Measurements from ENCODE around the gene OAF.
A peak's percentile ranks its signal among the peaks of the same experiment; 100 is the strongest.

The OAF gene

DNA sequence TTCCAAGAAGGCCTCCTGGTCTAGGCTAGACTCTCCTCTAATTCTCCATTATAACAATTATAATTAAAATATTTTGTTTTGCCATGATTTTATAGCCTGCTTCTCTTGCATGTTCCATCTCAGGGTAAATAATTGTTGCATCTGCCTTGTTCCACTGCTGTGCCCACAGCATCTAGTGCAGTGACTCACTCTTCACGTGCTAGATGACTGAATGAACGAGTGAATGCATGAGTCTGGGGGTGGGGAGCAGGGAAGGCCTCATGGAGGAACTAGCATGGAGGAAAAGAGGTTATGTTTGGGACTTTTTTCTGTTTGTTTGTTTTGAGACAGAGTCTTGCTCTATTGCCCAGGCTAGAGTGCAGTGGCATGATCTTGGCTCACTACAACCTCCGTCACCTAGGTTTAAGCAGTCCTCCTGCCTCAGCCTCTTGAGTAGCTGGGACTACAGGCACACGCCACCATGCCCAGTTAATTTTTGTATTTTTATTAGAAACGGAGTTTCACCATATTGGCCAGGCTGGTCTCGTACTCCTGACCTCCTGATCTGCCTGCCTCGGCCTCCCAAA is 5.2 kb upstream of the OAF start:
- peak; percentile 68 for DNase-seq (ENCODE audit: low spot score)

DNA sequence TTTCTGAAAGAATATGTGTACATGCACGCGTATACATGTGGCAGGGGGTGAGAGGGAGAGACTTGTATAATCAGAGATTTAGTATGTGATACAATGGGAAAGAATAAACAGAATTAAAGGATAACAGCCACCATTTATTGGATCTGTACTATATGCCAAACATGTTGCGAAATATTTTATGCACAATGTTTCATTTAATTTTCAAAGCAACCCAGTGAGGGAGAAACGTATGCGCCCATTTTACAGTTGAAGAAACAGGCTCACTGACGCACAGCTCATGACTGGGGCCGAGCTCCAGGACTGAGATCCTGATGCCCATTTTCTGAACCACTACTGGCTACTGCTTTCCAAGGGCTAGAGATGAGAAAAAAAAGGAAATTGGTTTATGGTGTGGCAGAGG is 3.3 kb upstream of the OAF start:
- DNase-seq (ENCODE audit: low spot score): no peak

DNA sequence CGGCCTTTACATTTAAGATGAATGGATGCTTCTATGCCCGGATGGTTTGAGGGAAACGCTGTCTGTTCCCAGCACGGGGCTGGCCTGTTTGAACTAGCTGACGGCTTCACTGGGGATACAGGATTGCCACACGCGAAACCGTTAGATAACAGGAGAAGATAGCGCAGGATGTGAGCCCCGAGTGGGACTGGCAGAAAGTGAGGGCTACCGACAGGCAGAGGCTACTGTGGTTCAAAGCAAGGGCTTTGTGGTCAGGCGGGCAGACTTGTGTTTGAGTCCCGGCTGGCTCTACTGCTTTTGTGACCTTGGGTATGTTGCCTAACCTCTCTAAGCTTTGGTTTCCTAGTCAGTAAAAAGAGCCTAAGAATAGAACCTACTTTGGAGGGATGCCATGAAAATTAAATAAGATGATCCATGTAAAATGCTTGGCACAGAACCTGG is 2.8 kb upstream of the OAF start:
- no peak for DNase-seq (ENCODE audit: low spot score)

DNA sequence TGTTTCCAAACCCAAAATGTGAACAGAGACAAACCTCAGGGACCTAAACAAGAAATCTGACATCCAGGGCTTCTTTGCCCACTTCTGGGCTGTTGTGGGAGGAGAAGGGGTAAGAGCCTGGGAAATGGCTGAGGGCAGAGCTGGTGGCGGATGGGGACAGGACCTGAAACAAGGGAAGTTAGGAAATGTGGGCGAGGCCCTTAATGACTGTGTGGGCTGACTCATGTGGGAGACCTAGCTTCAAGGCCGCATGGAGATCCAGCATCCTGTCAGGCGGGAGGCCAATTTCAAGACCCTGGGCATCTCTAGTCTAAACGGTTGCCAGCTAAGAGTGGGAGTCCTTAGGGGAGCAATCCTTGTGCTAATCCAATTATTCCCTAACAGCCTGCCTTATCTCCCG is 2.1 kb upstream of the OAF start:
- peak; percentile 67 for DNase-seq (ENCODE audit: low spot score)

DNA sequence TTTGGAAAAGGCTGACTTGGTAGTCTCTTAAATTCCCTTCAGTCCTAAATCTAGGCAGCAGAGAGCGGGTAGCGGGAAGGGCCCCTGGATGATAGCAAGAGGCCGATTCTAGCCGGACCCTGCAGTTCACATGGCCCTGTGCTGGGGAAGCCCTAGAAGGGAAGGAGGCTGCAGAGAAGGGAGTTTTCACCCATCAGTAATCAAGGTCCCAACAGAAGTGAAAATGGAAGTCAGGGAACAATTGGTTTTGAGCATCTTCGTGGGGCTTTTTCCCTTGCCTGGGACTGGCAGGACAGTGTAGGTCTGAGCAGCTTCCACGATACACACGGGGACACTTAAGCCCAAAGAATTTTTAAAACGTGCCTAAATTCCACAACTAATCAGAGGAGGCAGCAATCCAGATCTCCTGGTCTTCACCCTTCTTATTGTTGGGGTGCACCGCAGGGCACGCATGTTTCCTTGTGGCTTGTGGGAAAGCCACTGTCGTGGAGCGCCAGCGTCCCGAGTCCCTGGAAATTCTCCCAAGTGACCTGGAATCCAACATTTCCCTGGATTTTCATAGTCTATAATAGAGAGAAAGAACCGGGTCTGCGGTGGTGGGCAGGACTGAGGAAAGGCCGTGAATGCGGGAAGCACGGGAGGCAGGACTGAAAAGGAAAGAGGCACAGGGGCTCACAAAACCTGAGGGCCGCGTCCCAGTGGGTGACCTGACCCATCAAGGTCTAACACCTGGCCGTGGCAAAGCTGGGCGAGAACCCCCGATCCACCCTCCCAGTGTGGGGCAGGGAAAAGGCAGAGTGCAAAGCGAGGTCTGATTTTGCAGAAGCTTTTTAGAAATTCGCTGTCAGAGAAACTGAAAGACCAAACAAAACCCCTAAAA is 846 bp upstream of the OAF start:
- DNase-seq (ENCODE audit: low spot score): peak; percentile 44

DNA sequence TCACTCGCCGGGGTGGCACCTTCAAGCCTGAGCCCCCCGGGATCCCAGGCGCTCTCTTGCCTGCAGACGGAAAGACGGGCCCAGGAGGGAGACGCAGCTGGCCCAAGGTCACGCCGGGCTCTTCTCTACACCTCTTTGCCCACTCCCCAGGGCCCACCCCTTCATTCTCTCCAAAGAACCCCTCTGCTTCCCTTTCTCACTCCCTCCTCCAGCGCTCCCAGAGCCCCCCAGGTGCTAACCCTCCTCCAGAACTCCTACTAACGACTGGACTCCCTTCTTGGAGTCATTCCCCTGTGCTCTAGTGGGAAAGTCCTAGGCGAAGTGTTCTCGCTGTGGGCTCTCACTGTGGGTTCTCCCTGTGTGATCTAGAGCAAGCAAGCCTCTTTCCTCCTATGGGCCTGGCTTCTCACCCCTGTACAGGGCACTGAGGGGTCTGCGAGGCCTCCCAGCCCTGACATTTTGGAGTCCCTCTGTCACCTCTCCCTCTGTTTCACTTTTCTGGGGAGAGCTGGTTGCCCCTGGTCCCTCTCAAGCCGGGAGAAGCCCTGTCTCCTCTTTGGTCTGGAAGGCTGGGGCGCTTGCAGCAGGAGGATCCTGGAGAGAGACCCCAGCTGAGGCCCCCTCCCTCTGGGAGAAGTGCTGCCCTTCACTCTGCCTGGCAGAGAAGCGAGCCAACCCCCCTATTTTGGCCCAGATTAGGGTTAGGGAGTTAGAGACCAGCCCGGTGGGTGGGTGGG is 858 bp downstream of the OAF start:
- peak; percentile 51 for DNase-seq (ENCODE audit: low spot score)

DNA sequence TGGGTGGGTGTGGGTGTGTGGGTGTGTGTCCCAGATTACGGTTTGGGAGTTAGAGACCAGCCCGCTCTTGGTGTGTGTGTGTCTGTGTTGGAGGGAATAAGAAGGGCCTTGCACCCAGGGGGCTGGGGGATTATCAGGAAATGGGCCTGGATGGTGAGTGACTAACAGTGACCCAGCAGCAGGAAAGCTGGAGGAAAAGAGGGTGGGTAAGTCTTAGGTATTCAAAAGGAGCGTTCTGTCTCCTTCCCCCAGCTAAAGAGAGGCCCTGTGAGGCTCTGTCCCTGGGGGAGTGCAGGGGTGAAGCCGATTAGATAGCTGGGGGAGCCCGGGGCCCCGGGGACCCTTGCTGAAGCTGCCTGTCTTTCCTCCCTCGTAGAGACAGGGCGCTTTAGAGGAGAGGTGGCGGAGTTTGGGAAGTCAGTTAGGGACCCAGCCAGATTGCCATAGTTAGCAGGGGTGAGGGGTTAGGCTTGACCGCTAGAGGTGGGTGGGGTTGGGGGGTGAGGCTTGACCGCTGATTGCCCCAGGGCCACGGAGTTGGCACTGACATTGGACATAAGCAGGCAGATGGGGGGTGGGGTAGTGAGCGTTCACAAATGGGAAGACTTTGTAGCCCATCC is 1.5 kb downstream of the OAF start:
- peak; percentile 42 for DNase-seq (ENCODE audit: low spot score)

DNA sequence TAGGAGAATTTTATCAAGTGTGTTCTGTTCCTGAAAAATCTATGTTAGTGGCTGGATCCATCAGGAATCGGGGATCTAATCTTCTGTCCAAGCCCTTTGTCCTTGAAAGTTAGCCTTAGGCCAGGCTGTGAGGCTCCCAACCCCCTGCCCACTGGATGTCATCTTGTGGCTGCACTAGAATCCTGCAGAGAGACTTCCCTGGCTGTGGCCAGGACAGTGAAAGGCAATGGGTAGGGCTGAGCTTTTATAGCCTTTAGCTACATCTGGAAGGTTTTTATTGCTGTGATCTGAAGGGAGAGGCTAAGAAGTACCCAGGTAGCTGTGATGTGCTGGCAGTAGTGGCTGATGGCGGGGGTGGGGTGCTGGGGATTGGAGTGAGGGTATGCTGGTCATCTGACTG is 2.1 kb downstream of the OAF start:
- peak; percentile 29 for DNase-seq (ENCODE audit: low spot score)

DNA sequence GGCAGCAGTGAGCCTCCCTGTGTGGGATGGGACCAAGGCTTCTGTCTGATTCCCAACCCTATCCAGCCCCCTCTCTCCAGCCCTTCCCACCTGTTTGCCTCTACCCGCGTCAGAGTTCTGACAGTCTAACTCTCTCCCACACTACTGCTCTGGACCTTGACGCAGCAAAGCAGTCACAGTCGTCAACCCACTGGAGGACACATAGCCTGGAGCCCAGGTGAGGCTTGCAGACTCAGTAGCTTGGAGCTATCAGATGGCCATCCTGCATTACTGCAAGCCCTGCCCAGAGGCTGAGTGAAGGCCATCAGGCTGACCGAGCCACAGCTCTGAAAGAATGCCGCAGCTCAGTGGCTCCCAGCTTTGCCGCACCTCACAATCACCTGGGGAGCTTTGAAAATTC is 3.7 kb downstream of the OAF start:
- DNase-seq (ENCODE audit: low spot score): no peak

DNA sequence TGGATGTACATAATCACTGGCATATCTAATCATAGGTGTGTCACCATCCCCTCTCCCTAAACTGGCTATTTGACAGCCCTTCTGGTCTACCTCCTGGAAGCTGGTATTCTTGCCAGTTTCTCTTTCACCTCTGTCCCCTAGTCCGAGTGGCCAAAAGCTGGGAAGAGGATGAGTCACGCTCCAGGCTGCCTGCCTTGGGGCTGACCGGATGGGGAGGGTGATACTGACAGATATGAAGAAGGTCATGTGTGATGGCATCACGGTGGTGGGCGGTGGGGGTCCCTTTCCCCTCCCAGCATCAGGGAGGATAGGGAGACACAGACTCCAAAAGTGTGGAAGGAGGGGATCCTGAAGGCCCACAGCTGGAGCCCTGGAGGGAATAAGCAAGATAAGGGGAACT is 4.8 kb downstream of the OAF start:
- DNase-seq (ENCODE audit: low spot score): peak; percentile 70

DNA sequence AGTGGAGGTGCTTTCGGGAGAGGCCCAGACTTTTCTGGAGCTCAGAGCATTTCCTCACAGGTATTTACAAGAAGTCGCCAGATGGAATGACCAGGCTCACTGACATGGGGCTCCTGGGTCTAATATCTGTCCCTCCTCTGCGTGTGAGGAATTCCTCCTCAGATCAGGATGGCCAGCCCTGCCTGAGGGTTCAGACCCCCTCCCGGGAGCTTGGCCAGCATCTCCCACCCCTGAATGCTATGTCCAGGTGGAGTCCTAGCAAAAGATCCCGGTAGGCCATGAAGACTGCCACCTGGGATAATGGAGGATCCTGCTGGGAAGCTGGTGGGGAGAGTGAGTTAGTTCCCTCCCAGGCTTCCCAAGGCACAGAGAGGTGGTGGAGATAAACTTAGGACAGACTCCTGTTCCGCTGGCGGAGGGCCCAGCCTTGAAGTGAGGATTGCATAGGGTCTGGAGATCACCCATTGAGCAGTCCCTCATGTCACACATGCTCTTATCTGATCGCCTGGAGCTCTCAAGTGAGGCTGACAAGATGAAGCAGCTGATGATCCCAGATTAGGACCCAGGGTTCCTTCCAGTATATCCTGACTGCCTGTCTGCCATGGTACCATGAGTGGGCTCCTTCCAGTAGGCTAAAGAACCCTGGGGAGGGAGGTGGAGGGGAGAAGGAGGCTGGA is 5.7 kb downstream of the OAF start:
- no peak for DNase-seq (ENCODE audit: low spot score)

DNA sequence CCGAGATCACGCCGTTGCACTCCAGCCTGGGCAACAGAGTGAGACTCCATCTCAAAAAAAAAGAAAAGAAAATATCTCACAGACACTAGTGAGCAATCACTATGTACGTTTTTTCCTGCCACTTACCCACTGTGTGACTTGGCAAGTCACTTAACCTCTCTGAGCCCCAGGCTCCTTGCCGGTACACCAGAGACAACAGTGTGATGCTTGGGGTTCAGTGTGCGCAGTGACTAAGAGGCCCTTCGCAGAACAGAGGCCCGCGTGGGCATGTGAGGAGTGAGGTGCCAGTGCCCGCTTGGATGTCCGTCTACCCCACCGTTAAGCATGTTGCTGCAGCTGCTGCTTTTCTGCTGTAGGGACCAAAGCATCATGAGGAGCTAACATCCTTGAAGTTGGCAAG is 6.7 kb downstream of the OAF start:
- no peak for DNase-seq (ENCODE audit: low spot score)

DNA sequence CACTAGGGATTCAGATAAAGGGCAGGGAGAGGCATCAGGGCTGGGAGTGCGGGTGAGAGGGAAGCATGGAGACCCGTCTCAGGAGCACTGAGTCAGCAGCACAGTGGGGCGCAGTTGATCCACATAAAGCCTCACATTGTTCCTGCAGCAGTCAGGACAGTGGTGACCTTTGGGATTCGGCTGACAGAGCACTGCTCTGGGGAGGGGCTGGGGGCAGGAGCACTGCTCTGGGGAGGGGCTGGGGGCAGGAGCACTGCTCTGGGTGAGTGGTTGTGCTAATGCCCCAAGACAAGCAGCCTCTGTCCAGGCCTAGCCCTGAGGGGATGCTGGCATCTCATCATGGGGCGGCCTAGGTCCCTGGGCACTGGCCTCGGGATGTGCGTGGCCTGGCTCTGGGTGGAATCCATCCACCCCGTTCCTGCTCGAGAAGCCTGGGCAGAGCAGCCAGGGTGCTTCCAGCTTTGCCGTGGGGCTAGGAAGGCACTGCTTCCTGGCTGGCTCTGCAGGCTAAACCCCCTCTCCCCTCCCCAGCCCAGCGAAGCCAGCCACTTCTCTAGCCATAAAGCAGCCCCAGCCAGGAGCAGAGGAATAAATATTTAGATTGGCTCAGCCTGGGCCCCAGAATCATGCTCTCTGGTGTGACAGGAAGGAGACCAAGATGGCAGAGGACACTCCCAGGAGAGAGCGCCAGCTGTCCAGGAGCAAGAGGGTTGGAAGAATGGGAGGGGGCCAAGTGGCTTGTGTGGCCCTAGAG is 7.3 kb downstream of the OAF start:
- DNase-seq (ENCODE audit: low spot score): no peak

DNA sequence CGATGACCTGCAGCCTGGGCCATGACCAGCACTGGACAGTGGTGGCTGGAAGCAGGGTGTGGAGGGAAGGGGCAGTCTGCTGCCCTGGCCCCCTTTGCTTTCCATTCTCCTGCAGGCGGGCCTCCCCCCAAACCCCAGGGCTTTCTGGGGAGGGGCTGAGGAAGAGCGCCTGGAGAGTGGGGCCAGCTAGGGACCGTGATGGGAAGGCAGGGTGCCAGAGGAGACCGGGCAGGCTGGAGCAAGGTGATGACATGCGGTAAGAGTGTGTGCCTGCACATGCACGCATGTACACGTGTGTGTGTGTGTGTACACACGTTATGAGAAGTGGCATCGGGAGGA is 7.8 kb downstream of the OAF start:
- DNase-seq (ENCODE audit: low spot score): no peak

DNA sequence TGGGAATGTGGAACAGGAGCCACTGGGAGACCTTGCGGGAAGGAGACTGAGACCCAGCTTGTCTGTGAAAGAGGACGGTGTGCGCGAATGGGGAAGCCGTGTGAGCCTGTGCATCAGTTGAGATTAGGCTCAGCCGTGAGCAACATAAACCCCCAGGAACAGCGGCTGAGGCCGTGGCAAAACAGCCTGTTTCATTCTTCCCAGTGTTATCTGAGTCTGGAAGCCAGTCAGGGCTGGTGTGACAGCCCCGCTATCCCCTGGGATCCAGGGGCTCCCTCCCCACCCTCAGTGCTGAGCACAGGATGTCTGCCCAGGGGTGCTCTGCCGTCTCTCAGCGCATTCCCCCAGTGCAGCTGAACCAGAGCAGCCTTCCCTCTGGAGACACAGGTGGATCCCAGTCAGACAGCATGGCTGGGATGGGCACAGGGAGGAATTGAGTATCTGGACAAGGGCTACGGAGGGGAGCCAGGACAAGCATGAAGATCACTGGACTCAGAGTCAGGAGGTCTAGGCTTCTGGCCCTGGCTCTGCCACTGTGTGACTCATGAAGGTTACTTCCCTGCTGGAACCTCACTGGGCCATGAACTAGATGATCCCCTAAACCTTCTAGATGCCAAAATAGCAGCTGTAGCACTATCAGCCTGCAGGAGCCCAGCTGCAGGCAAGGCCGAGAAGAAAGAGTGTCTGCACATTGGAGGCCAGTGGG is 8.6 kb downstream of the OAF start:
- DNase-seq (ENCODE audit: low spot score): no peak

DNA sequence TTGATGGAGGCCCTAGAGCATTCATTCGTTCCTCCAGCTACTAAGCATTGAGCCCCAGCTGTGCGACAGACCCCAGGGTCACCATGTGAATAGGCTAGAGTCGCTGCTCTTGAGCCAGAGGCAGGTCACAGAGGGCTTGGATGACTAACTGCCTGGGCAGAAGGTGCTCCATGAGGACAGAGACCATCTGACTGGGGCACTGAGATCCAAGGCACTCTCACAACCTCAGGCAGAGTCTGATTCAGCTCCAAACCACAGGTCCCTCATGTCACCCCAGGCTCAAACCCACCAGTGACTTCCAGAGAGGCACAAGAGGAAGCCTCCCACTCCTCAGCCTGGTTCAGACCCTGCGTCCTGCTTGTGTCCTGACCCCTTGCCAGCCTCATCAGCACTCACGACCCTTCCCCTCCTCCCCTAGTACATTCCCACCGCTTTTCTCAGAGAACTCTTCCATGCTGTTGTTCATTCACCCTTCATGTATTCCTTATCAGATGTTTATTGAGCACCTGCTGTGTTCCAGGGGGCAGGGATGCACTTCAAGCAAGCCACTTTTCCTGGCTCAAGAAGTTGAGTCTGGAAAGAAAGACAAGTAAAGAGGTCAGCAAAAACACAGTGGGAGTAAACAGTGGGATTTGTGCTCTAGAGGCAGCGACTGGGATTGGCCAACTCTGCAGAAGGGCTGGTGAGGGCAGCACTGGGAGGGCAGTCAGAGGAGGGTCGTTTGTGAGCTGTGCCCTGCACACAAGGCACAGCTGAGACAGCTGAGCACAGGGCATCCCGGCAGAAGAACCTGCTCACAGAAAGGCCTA is 9.3 kb downstream of the OAF start:
- DNase-seq (ENCODE audit: low spot score): no peak

DNA sequence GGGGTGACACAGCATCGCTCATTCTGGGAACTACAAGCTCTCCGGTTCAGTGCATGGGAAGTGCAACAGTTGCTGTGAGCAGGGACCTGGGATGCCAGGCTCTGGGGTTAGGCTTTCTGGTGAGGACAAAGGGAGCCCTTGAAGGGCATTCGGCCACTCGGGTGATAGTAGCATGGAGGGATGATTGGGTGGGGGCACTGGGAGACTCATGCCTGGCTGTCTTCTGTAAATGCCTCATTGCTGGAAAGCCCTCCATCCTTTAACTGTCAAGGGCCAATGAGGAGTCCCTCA is 9.9 kb downstream of the OAF start:
- no peak for DNase-seq (ENCODE audit: low spot score)

DNA sequence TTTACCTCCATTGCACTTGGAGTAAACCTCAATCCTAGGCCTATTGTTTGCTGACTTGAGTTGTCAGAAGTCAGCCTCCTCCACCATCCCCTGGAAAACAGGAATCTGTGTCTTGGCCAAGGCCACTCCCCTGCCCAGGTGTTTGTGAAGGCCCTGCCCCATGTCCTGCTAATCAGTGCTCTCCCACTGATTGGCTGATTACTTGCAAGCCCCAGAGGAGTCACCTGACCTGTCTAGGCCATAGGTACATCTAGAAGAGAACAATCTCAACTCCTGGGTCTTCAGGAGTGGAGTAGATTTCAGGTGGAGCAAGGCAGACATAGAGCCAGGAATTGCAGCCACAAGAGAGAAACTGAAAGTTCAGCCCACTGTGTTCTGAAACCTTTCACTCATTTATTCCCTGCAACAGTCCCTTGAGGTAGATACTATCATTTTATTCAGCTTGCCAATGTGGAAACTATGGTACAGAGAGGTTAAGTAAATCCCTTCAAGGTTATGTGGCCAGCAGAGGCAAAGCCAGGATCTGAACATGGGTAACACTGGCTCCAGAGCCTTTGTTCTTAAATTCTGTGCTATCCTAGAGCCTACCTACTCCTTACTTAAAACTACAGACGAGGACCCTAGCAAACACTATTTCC is 10.4 kb downstream of the OAF start:
- no peak for DNase-seq (ENCODE audit: low spot score)

DNA sequence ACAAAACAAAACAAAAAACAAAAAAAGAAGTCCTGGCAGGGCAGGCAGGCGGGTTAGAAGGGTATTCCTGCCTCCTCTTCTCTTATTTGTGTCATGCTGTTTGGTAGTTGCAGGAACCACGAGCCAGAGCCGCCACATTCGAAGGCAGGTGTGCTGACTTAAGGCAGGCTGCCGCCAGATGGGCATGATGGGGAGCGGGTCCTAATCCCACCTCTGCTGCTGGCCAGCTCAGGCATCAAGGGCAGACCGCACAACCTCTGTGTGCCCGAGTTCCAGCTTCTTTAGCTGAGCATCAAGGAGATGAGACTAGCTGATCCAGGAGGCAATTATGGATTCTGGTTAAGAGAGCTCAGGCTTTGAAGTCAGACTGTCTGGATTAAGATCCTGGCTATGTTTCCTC is 12.1 kb downstream of the OAF start:
- no peak for DNase-seq (ENCODE audit: low spot score)

DNA sequence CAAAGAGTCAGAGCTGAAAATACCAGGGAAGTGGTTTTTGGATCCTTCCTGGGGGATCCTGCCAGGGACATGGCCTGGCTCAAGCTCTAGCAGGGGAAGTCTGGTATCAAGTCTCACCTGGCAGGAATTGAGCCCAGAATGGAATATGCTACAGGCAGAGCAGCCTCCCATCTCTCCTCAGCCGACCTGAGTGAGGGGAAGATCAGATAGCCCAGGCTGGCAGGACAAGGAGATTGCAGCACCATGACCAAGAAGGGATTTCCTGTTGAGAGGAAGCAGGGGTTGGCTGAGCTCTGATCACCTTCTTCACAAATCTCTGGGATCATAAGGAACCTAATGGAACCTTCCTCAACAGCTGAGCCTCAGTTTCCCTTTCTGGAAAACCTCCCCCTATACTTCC is 13.0 kb downstream of the OAF start:
- no peak for DNase-seq (ENCODE audit: low spot score)
